Brain microvascular endothelial cell (primary cell): ENCODE results near the gene MDFIC2.

Experiments
- DNase-seq: peaks from one replicate; pipeline ENCODE4 v3.0.0-alpha.2; 2020
- H3K27ac ChIP-seq: fragments of 250-450 bp; sonication (Bioruptor Pico); 2 replicates; pipeline ENCODE4 v1.5.1; 2020; ENCODE audit warnings: mild to moderate bottlenecking, moderate library complexity
- H3K27me3 ChIP-seq: fragments of 250-450 bp; sonication (Bioruptor Pico); replicated peaks from 2 replicates; pipeline ENCODE4 v1.5.1; 2020; ENCODE audit warnings: mild to moderate bottlenecking
- H3K36me3 ChIP-seq: fragments of 250-450 bp; sonication (Bioruptor Pico); replicated peaks from 2 replicates; pipeline ENCODE4 v1.5.1; 2020; ENCODE audit warnings: mild to moderate bottlenecking
- H3K4me3 ChIP-seq: 2 replicates; pipeline ENCODE4 v1.5.1; 2011; ENCODE audit warnings: low read depth, mild to moderate bottlenecking, control low read depth, low read length, moderate library complexity
- in situ Hi-C: cut with HindIII; loops from 2 replicates; pipeline ENCODE4 v1.10.0; 2017; ENCODE audit warnings: low sequenced_read_pairs, low pct_ligation_motif_present
- TF ChIP-seq, protein P1 (sequence below): IDR thresholded peaks from 2 replicates; pipeline ENCODE4 v1.5.1; 2011; ENCODE audit warnings: low read depth, mild to moderate bottlenecking, moderate library complexity, low read length, control low read depth, inconsistent platforms; ENCODE audit errors: missing control alignments

The MDFIC2 gene

GRCh38 chr3:70180664-70181063, 131.8 kb downstream of the MDFIC2 start:
- TF ChIP-seq, protein P1, sequence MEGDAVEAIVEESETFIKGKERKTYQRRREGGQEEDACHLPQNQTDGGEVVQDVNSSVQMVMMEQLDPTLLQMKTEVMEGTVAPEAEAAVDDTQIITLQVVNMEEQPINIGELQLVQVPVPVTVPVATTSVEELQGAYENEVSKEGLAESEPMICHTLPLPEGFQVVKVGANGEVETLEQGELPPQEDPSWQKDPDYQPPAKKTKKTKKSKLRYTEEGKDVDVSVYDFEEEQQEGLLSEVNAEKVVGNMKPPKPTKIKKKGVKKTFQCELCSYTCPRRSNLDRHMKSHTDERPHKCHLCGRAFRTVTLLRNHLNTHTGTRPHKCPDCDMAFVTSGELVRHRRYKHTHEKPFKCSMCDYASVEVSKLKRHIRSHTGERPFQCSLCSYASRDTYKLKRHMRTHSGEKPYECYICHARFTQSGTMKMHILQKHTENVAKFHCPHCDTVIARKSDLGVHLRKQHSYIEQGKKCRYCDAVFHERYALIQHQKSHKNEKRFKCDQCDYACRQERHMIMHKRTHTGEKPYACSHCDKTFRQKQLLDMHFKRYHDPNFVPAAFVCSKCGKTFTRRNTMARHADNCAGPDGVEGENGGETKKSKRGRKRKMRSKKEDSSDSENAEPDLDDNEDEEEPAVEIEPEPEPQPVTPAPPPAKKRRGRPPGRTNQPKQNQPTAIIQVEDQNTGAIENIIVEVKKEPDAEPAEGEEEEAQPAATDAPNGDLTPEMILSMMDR, result no peak

DNA sequence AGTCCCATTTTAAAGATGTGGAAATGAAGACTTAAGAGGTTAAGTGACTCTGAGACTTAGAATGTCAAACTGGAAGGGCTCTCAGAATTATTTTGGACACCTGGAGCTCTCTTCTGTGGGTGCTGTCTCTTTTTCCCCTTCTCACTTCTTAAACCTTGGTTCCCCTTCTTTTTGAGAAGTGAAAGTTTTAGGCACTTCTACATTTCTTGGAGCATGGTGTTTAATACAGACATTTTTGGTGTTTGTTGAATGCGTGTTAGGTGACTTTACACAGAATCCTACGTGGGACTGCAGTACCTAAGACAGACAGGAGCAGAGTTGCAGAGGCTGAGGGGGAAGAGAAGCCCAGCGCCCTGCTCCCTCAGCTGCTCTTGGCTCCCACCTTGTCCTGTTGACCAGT, 133.3 kb downstream of the MDFIC2 start:
- no peaks in the 10 kb centered on the region for H3K27me3 ChIP-seq
- in situ Hi-C loops, result no loop called here
- TF ChIP-seq, protein P1, result no peak

More at GRCh38 chr3:70180664-70181063, 131.8 kb downstream of the MDFIC2 start:
- H3K36me3 ChIP-seq, result no peaks in the 10 kb centered on the region
- DNase-seq, result no peak
- in situ Hi-C loops, result no loop called here
- no peak overlapping the region for H3K4me3 ChIP-seq
- no peak overlapping the region for H3K27ac ChIP-seq
- no peaks in the 10 kb centered on the region for H3K27me3 ChIP-seq

DNA sequence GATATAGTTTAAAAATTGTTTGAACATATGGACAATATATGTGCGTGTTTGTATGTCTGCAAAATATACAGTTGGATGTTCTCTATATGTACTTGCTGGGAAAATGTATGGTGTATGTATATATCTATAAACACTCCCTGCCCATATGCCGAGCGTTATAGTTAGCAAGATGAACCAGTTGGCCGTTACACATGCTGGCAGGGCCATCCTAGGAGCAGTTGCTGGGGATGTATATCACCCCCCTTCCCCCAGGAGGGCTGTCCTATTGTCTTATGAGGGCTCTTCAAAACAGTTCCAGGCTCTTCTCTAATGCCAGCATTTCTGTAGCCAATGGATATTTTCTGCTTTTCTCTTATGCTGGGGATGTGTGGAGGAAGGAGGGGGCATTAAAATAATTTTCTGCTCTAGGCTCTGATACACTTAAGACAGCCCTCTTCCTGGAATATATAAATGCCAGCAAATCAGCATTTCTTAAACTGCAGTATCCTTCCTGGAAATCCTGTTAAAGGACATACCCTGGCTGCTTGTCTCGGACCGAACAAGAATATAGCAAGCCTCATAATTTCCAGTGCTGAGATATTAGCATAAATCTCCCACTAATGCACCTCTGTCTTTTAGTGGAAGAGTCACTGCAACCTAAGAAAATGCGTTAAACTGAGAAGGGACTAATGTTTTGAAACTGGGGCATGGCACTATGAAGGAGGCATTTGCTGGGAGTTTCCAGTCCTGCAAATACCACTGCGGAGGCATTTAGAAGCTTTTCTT, 134.4 kb downstream of the MDFIC2 start:
- no peak overlapping the region for H3K4me3 ChIP-seq
- TF ChIP-seq, protein P1, result no peak
- H3K36me3 ChIP-seq, result no peaks in the 10 kb centered on the region
- no peaks in the 10 kb centered on the region for H3K27me3 ChIP-seq
- no peak overlapping the region for H3K27ac ChIP-seq
- in situ Hi-C loops, result no loop called here
- DNase-seq, result no peak

More for the DNA sequence above, 133.3 kb downstream of the MDFIC2 start:
- Histone ChIP-seq H3K36me3 (no peaks in the 10 kb centered on the region), H3K4me3 (no peak overlapping the region), H3K27ac (no peak overlapping the region)
- no peak for DNase-seq

- no peak for DNase-seq
- Histone ChIP-seq H3K27ac (no peak overlapping the region), H3K27me3 (no peaks in the 10 kb centered on the region), H3K4me3 (no peak overlapping the region), H3K36me3 (no peaks in the 10 kb centered on the region)
- TF ChIP-seq, protein P1, result no peak
- in situ Hi-C loops, result no loop called here
These were observed 136.2 kb downstream of the MDFIC2 start for GRCh38 chr3:70176224-70176623.

DNA sequence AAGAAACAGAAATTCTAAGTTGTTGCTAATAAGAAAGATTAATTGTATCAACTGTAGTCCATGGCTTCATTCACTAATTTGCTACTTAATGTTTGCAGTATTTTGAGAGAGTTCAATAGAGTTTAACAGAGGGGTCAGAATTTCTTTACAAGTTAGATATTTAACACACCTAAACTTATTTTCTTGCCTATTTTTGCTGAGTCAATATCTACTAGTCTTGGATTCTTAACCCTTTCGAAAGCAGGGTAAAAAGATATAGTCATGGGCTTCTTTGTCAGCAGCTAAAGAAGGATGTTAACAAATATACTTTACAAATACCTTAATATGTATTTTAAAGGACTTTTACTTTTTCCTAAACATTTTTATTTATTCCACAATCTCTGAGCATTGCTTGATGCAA, 155.6 kb downstream of the MDFIC2 start:
- Histone ChIP-seq H3K27ac (no peak overlapping the region), H3K4me3 (no peak overlapping the region), H3K36me3 (no peaks in the 10 kb centered on the region), H3K27me3 (no peaks in the 10 kb centered on the region)
- DNase-seq, result no peak
- in situ Hi-C loops, result no loop called here
- TF ChIP-seq, protein P1, result no peak

GRCh38 chr3:70150599-70150998, 161.8 kb downstream of the MDFIC2 start:
- no peaks in the 10 kb centered on the region for H3K36me3 ChIP-seq
- H3K27me3 ChIP-seq, result no peaks in the 10 kb centered on the region
- TF ChIP-seq, protein P1, result no peak
- DNase-seq, result no peak
- no peak overlapping the region for H3K27ac ChIP-seq
- in situ Hi-C loops, result no loop called here
- H3K4me3 ChIP-seq, result no peak overlapping the region
